DOHH2 (cell line): ENCODE results near the gene SMIM23.

Source experiments
- CTCF ChIP-seq: fragments of 200-600 bp; sonication (generic); IDR thresholded peaks from one replicate; pipeline ENCODE4 v1.5.1; 2014; ENCODE audit warnings: antibody characterized with exemption, mild to moderate bottlenecking, low read depth, low read length; ENCODE audit not compliant: poor library complexity, severe bottlenecking
- EZH2phosphoT487 ChIP-seq: fragments of 200-600 bp; sonication (generic); IDR thresholded peaks from 2 replicates; pipeline ENCODE4 v1.6.1; 2017; ENCODE audit warnings: borderline replicate concordance, mild to moderate bottlenecking, antibody characterized with exemption, low read length, moderate library complexity, mixed read lengths

DNA sequence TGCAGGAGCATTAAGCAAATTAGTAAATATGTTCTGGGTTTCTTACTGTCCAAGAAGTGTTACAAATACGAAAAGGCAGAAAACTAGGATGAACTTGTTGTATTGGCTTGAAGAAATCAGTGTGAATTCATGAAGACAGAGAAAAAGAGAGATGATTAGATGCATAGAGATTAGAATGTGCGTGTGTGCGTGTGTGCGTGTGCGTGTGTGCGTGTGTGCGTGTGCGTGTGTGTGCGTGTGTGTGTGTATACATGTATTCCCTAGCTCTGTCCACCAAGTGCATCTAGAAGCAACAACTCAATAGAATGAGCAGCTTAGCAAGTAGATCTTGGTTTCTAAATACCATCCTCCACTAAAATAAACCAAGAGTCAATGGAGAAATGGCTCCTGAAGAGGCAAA lies 41.5 kb downstream of the SMIM23 start:
- no peak for TF ChIP-seq CTCF
- TF ChIP-seq EZH2phosphoT487 = no peak
